Medulla oblongata (tissue), 1 donor: ENCODE measurements around the gene PLEKHG4.

Experiments
- DNase-seq: peaks from one replicate; pipeline ENCODE4 v3.0.0-alpha.2; 2015; ENCODE audit errors: extremely low spot score

Gene PLEKHG4

GRCh38 chr16:67245674-67246080, 33.7 kb upstream of the PLEKHG4 start:
- DNase-seq, result peak; percentile 54

GRCh38 chr16:67246081-67246755, 33.1 kb upstream of the PLEKHG4 start:
- peak; percentile 66 for DNase-seq

GRCh38 chr16:67246756-67247191, 32.6 kb upstream of the PLEKHG4 start:
- no peak for DNase-seq

GRCh38 chr16:67247192-67248072, 31.9 kb upstream of the PLEKHG4 start, which contains the start of gene FHOD1:
TSS of gene FHOD1 (minus strand) at chr16:67247481. CDS start at chr16:67247410, 71 bp downstream.
- DNase-seq, result peak; percentile 96

GRCh38 chr16:67248073-67248400, 31.3 kb upstream of the PLEKHG4 start:
- DNase-seq, result no peak

GRCh38 chr16:67248401-67249177, 30.7 kb upstream of the PLEKHG4 start, which contains the start of gene SLC9A5:
TSS of gene SLC9A5 (plus strand) at chr16:67248979. CDS start at chr16:67249015, 36 bp downstream.
- no peak for DNase-seq

GRCh38 chr16:67249178-67250044, 29.9 kb upstream of the PLEKHG4 start:
- no peak for DNase-seq

- DNase-seq, result no peak
These were observed 29.3 kb upstream of the PLEKHG4 start for GRCh38 chr16:67250045-67250327.

GRCh38 chr16:67252609-67253497, 26.5 kb upstream of the PLEKHG4 start:
- peak; percentile 70 for DNase-seq

- no peak for DNase-seq
These were observed 24.4 kb upstream of the PLEKHG4 start for GRCh38 chr16:67254801-67255552.

- DNase-seq, result no peak
These were observed 23.6 kb upstream of the PLEKHG4 start for GRCh38 chr16:67255553-67256221.

GRCh38 chr16:67256701-67257230, 22.6 kb upstream of the PLEKHG4 start:
- no peak for DNase-seq

GRCh38 chr16:67257486-67258160, 21.7 kb upstream of the PLEKHG4 start:
- no peak for DNase-seq

GRCh38 chr16:67258161-67258835, 21.0 kb upstream of the PLEKHG4 start:
- no peak for DNase-seq

- no peak for DNase-seq
These were observed 19.6 kb upstream of the PLEKHG4 start for GRCh38 chr16:67259705-67260104.

GRCh38 chr16:67260426-67261063, 18.8 kb upstream of the PLEKHG4 start:
- DNase-seq, result no peak

- no peak for DNase-seq
These were observed 16.1 kb upstream of the PLEKHG4 start for GRCh38 chr16:67263201-67263600.
